ENCODE results near the gene PLXDC1.

PLXDC1 gene

GRCh38 chr17:39101091-39101490 is 50.3 kb downstream of the PLXDC1 start:
- Mint-ChIP-seq H3K9me3 (no peaks in the 10 kb centered on the region), H3K36me3 (ENCODE audit: low read depth) (no peaks in the 10 kb centered on the region), H3K4me1 (peaks cover 64% of the 10 kb centered on the region), H3K27me3 (ENCODE audit: low read depth) (peaks cover 10% of the 10 kb centered on the region), H3K4me3 (no peak overlapping the region), H3K27ac (peak overlapping the region; percentile 51 to 88 (median 66))
- no peak for TF ChIP-seq CTCF (IDR thresholded peaks at IDR 0.05; ENCODE audit: unreplicated experiment in 3 of 3)

- no peak overlapping the region for H3K4me3 Mint-ChIP-seq
- peaks cover 8% of the 10 kb centered on the region for H3K27me3 Mint-ChIP-seq (ENCODE audit: low read depth)
- H3K4me1 Mint-ChIP-seq: peaks cover 69% of the 10 kb centered on the region
- no peak for TF ChIP-seq CTCF (IDR thresholded peaks at IDR 0.05; ENCODE audit: unreplicated experiment in 3 of 3)
- peak overlapping the region; percentile 51 to 88 (median 66) for H3K27ac Mint-ChIP-seq
- no peaks in the 10 kb centered on the region for H3K9me3 Mint-ChIP-seq
- H3K36me3 Mint-ChIP-seq (ENCODE audit: low read depth): no peaks in the 10 kb centered on the region
Measured at GRCh38 chr17:39100530-39100929, 50.9 kb downstream of the PLXDC1 start.

GRCh38 chr17:39099663-39100286 is 51.7 kb downstream of the PLXDC1 start:
- H3K27me3 Mint-ChIP-seq (ENCODE audit: low read depth): peaks cover 5% of the 10 kb centered on the region
- TF ChIP-seq CTCF (IDR thresholded peaks at IDR 0.05; ENCODE audit: unreplicated experiment in 3 of 3): no peak
- peak overlapping the region; percentile 66 to 94 (median 93) for H3K27ac Mint-ChIP-seq
- no peaks in the 10 kb centered on the region for H3K9me3 Mint-ChIP-seq
- peak overlapping the region in 2 of 3 experiments; percentile 12 to 52 for H3K4me3 Mint-ChIP-seq
- H3K4me1 Mint-ChIP-seq: peaks cover 74% of the 10 kb centered on the region
- H3K36me3 Mint-ChIP-seq (ENCODE audit: low read depth): no peaks in the 10 kb centered on the region

GRCh38 chr17:39098588-39098987 is 52.8 kb downstream of the PLXDC1 start:
- TF ChIP-seq CTCF (IDR thresholded peaks at IDR 0.05; ENCODE audit: unreplicated experiment in 3 of 3): no peak
- no peaks in the 10 kb centered on the region for H3K9me3 Mint-ChIP-seq
- H3K27ac Mint-ChIP-seq: peak overlapping the region; percentile 48 to 66 (median 48)
- no peaks in the 10 kb centered on the region for H3K36me3 Mint-ChIP-seq (ENCODE audit: low read depth)
- H3K4me3 Mint-ChIP-seq: peak overlapping the region in 2 of 3 experiments; percentile 0 to 2
- H3K4me1 Mint-ChIP-seq: peaks cover 74% of the 10 kb centered on the region
- H3K27me3 Mint-ChIP-seq (ENCODE audit: low read depth): peaks cover 5% of the 10 kb centered on the region

GRCh38 chr17:39097537-39097936 is 53.9 kb downstream of the PLXDC1 start:
- H3K4me1 Mint-ChIP-seq: peaks cover 74% of the 10 kb centered on the region
- peaks cover 5% of the 10 kb centered on the region for H3K27me3 Mint-ChIP-seq (ENCODE audit: low read depth)
- no peaks in the 10 kb centered on the region for H3K9me3 Mint-ChIP-seq
- H3K4me3 Mint-ChIP-seq: no peak overlapping the region
- peak overlapping the region in 2 of 3 experiments; percentile 36 to 77 for H3K27ac Mint-ChIP-seq
- H3K36me3 Mint-ChIP-seq (ENCODE audit: low read depth): no peaks in the 10 kb centered on the region
- no peak for TF ChIP-seq CTCF (IDR thresholded peaks at IDR 0.05; ENCODE audit: unreplicated experiment in 3 of 3)

GRCh38 chr17:39097150-39097519 is 54.3 kb downstream of the PLXDC1 start:
- H3K4me1 Mint-ChIP-seq: peaks cover 71% of the 10 kb centered on the region
- no peak overlapping the region for H3K4me3 Mint-ChIP-seq
- H3K27ac Mint-ChIP-seq: peak overlapping the region; percentile 36 to 77 (median 73)
- TF ChIP-seq CTCF (IDR thresholded peaks at IDR 0.05; ENCODE audit: unreplicated experiment in 3 of 3): no peak
- H3K9me3 Mint-ChIP-seq: no peaks in the 10 kb centered on the region
- no peaks in the 10 kb centered on the region for H3K36me3 Mint-ChIP-seq (ENCODE audit: low read depth)
- peaks cover 8% of the 10 kb centered on the region for H3K27me3 Mint-ChIP-seq (ENCODE audit: low read depth)
